Activated T-cell treated with anti-CD3 and anti-CD28 coated beads, Interleukin-2, amount 50 U/mL, for 24 hours (primary cell): Measurements from ENCODE around the gene NPSR1.

Experiments
- DNase-seq: peaks from one replicate; pipeline ENCODE4 v3.0.0-alpha.2; 2020
- H3K27ac Mint-ChIP-seq: 2 replicates; pipeline ENCODE4 v1.8.0; 2020; ENCODE audit warnings: mild to moderate bottlenecking, mixed read lengths
- H3K27me3 Mint-ChIP-seq: 2 replicates; pipeline ENCODE4 v1.8.0; 2020; ENCODE audit warnings: mixed read lengths
- H3K36me3 Mint-ChIP-seq: 2 replicates; pipeline ENCODE4 v1.8.0; 2020; ENCODE audit warnings: low read depth, mixed read lengths
- H3K4me1 Mint-ChIP-seq: 2 replicates; pipeline ENCODE4 v1.8.0; 2020; ENCODE audit warnings: low read depth, mixed read lengths
- H3K4me3 Mint-ChIP-seq: 2 replicates; pipeline ENCODE4 v1.8.0; 2020; ENCODE audit warnings: mild to moderate bottlenecking, moderate library complexity, mixed read lengths
- H3K9me3 Mint-ChIP-seq: 2 replicates; pipeline ENCODE4 v1.8.0; 2020; ENCODE audit warnings: mixed read lengths

NPSR1 gene

GRCh38 chr7:34675749-34676374 is 17.8 kb downstream of the NPSR1 start:
- no peaks in the 10 kb centered on the region for H3K27me3 Mint-ChIP-seq
- H3K4me3 Mint-ChIP-seq, result no peak overlapping the region
- no peaks in the 10 kb centered on the region for H3K9me3 Mint-ChIP-seq
- no peaks in the 10 kb centered on the region for H3K36me3 Mint-ChIP-seq
- no peak overlapping the region for H3K27ac Mint-ChIP-seq
- H3K4me1 Mint-ChIP-seq, result no peaks in the 10 kb centered on the region
- no peak for DNase-seq

DNA sequence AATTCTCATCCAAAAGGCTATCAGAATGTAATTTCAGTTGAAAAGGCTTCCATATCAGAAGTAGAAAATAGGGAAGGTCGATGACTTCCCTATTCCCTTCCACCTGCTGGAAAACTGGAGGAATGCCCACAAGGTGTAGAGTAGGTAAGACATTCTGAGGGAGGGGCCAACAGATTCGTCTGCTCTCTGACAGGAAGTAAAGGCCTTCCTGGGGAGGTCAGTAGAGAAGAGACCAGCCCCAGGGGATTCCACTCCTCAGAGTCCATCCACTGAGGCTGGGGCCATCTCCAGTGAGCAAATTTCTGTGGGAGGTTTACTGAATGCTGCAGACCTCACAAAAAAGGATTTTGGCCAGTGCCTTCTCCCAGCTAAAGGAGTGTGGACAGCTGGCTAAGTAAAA is 19.5 kb downstream of the NPSR1 start:
- no peaks in the 10 kb centered on the region for H3K27me3 Mint-ChIP-seq
- H3K36me3 Mint-ChIP-seq, result no peaks in the 10 kb centered on the region
- no peak overlapping the region for H3K27ac Mint-ChIP-seq
- no peaks in the 10 kb centered on the region for H3K9me3 Mint-ChIP-seq
- DNase-seq, result no peak
- H3K4me3 Mint-ChIP-seq, result no peak overlapping the region
- H3K4me1 Mint-ChIP-seq, result no peaks in the 10 kb centered on the region

DNA sequence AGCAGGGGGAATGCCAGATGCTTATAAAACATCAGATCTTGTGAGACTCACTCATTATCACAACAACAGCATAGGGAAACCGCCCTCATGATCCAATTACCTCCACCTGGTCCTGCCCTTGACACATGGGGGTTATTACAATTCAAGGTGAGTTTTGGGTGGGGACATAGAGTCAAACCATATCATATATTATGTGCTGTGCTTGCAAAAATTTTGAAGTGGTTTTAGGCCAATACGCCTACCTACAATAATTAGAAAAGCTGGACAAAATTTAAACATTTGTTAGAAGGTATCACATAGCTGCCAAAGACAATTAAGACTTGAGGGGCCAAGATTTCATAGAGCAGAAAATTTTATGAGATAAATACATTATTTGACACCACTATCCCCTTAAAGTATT is 29.5 kb downstream of the NPSR1 start:
- Mint-ChIP-seq H3K4me3 (no peak overlapping the region), H3K27ac (no peak overlapping the region)
- DNase-seq, result no peak

DNA sequence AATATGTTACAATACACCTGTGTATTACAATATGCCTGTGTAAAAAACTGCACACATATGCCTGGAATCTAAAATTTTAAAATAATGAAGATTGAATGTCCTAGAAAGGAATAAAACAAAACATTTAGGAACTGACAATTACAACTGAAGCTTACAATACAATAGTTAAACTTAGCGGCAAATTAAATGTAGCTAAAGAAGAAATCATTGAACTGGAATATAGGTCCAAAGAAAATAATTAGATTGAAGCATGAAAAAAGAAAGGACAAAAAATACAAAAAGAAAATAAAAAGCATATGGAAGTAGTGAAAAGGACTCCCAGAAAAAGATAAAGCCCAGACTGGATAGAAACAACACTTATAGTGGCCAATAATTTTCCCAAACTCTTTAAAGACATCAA is 38.4 kb downstream of the NPSR1 start:
- no peak overlapping the region for H3K27ac Mint-ChIP-seq
- H3K4me1 Mint-ChIP-seq, result no peaks in the 10 kb centered on the region
- DNase-seq, result no peak
- H3K27me3 Mint-ChIP-seq, result no peaks in the 10 kb centered on the region
- H3K36me3 Mint-ChIP-seq, result no peaks in the 10 kb centered on the region
- peaks cover 25% of the 10 kb centered on the region for H3K9me3 Mint-ChIP-seq
- H3K4me3 Mint-ChIP-seq, result no peak overlapping the region

More for the DNA sequence above, 29.5 kb downstream of the NPSR1 start:
- Mint-ChIP-seq H3K36me3 (no peaks in the 10 kb centered on the region), H3K27me3 (peaks cover 11% of the 10 kb centered on the region), H3K4me1 (no peaks in the 10 kb centered on the region), H3K9me3 (no peaks in the 10 kb centered on the region)

- Mint-ChIP-seq H3K4me1 (no peaks in the 10 kb centered on the region), H3K27ac (no peak overlapping the region), H3K4me3 (no peak overlapping the region), H3K9me3 (no peaks in the 10 kb centered on the region), H3K27me3 (peaks cover 7% of the 10 kb centered on the region), H3K36me3 (no peaks in the 10 kb centered on the region)
- DNase-seq, result no peak
Observed at GRCh38 chr7:34709771-34710170, 51.8 kb downstream of the NPSR1 start.

DNA sequence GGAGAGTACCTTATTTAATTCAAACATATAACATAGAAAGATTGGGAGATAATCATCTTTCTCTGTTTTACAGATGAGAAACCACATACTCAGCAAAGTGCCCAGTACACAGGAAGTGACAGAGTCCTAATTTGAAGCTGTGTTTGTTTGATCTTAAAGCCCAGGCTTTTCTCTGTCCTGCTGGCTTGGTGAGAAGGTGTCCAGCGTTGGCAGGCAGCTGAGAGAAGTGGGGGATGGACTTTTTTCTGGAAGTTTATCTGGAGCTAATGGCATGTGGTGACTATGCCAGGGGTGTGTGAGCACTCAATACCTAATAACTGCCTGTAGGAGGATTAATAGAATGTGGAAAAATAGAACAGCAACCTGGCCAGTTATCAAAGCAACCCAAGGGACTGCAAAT is 60.8 kb downstream of the NPSR1 start:
- Mint-ChIP-seq H3K36me3 (no peaks in the 10 kb centered on the region), H3K4me1 (peaks cover 22% of the 10 kb centered on the region), H3K4me3 (no peak overlapping the region), H3K9me3 (no peaks in the 10 kb centered on the region), H3K27me3 (no peaks in the 10 kb centered on the region), H3K27ac (no peak overlapping the region)
- DNase-seq, result no peak

DNA sequence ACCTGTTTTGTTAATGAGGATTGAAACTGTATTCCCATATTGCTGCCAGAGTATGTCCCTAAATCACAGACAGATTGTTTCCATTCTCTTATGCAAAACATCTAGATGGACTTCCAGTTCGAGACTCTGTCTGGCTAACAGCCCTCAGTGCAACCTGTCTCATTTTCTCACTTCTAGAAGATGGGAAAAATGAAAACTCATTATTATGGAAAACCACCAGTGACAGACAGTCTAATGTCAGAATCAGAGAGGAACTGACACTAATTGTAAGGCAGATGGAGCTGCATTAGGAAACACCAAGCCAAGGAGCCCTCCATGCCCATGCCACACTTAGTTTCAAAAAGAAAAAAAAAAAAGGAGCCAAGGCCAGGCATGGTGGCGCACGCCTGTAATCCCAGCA is 61.6 kb downstream of the NPSR1 start:
- H3K9me3 Mint-ChIP-seq, result no peaks in the 10 kb centered on the region
- H3K4me1 Mint-ChIP-seq, result peaks cover 30% of the 10 kb centered on the region
- H3K27ac Mint-ChIP-seq, result no peak overlapping the region
- no peak overlapping the region for H3K4me3 Mint-ChIP-seq
- no peaks in the 10 kb centered on the region for H3K36me3 Mint-ChIP-seq
- DNase-seq, result no peak
- no peaks in the 10 kb centered on the region for H3K27me3 Mint-ChIP-seq

DNA sequence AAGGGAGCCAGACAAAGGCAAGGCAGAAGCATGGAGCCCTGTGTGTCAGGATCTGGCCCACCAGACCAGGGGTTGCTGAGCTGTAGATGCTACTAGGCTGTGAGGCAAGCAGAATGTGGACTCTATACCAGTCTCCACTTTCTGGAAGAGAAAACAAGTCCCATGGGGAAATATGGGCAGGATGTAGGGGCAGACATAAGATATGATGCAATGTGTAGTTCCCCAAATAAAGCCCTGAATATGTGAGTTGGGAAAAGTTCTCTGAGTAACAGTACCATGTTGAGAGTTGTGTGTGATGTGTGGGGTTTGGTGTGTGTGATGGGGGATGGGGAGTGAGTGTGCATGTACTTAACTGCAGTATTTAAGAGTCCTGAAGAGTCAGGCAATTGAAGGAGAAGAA is 62.3 kb downstream of the NPSR1 start:
- no peaks in the 10 kb centered on the region for H3K9me3 Mint-ChIP-seq
- no peak overlapping the region for H3K27ac Mint-ChIP-seq
- H3K4me1 Mint-ChIP-seq, result peaks cover 32% of the 10 kb centered on the region
- H3K4me3 Mint-ChIP-seq, result no peak overlapping the region
- DNase-seq, result no peak
- H3K36me3 Mint-ChIP-seq, result no peaks in the 10 kb centered on the region
- no peaks in the 10 kb centered on the region for H3K27me3 Mint-ChIP-seq

GRCh38 chr7:34723338-34723737 is 65.3 kb downstream of the NPSR1 start:
- Mint-ChIP-seq H3K9me3 (no peaks in the 10 kb centered on the region), H3K4me3 (no peak overlapping the region), H3K27me3 (no peaks in the 10 kb centered on the region), H3K27ac (no peak overlapping the region), H3K36me3 (no peaks in the 10 kb centered on the region), H3K4me1 (peaks cover 30% of the 10 kb centered on the region)
- DNase-seq, result no peak

DNA sequence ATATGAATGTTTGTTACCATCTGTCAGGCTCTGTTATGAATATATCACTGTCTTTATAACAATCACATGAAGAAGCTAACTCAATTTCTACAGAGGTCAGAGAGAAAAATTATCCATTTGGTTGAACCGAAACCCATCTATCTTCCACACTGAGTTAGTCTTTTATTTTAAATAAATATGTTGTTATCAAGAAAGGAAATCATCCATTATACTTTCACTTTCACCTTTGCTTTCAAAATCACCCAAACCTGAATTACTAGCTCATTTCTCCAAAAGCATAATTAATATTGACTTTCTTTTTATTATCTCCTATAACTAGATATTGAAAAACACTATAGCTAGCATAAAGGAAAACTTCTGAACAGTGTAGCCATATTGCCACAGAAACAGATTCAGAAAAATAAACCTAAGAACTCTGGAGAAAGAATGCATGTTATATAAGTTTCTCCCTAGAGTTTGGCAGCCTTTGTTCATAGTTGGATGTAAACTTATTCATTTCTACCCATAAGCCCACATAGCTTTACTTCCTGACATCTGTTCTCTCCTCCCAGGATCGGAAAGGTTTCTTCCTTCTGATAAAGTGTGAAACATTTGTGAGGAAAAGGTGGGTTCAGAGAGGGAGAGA is 66.0 kb downstream of the NPSR1 start:
- H3K9me3 Mint-ChIP-seq, result no peaks in the 10 kb centered on the region
- DNase-seq, result no peak
- no peak overlapping the region for H3K27ac Mint-ChIP-seq
- H3K27me3 Mint-ChIP-seq, result no peaks in the 10 kb centered on the region
- H3K4me1 Mint-ChIP-seq, result peaks cover 23% of the 10 kb centered on the region
- H3K36me3 Mint-ChIP-seq, result no peaks in the 10 kb centered on the region
- no peak overlapping the region for H3K4me3 Mint-ChIP-seq

DNA sequence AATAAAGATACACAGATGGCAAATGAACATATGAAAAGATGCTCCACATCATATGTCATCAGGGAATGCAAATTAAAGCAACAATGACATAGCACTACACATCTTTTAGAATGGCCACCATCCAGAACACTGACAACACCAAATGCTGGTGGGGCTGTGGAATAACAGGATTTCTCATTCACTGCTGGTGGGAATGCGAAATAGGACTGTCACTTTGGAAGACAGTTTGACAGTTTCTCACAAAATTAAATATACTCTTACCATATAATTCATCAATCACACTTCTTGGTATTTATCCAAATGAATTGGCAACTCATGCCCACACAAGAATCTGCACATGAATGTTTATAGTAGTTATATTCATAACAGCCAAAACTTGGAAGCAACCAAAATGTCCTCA is 68.2 kb downstream of the NPSR1 start:
- no peaks in the 10 kb centered on the region for H3K9me3 Mint-ChIP-seq
- no peak for DNase-seq
- H3K36me3 Mint-ChIP-seq, result no peaks in the 10 kb centered on the region
- no peak overlapping the region for H3K4me3 Mint-ChIP-seq
- no peaks in the 10 kb centered on the region for H3K27me3 Mint-ChIP-seq
- H3K27ac Mint-ChIP-seq, result no peak overlapping the region
- peaks cover 20% of the 10 kb centered on the region for H3K4me1 Mint-ChIP-seq

DNA sequence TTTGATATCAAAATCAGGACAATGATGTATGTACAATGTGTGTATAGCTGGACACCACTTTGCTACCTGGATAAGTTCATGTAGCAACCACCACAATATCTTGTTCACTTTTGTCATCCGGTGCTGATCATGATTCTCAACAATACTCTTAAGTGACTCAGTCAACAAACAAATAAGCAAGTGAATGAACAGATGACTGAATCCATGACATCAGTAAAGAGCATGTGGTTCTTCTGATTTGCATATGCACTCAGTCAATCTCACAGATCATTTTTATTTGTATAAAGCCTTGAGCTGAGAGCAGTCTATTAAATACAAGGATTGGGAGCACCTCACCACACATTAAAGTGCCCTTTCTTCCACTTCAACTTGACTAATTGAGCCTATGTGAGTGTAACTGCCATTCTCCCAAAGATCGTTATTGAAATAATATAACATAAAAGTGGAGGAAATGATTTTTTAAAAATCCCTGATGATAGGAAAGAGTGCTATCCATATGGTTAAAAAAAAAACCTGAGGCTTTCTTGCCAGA is 69.5 kb downstream of the NPSR1 start:
- Mint-ChIP-seq H3K27me3 (no peaks in the 10 kb centered on the region), H3K36me3 (no peaks in the 10 kb centered on the region), H3K27ac (no peak overlapping the region), H3K4me1 (peaks cover 18% of the 10 kb centered on the region), H3K9me3 (no peaks in the 10 kb centered on the region), H3K4me3 (no peak overlapping the region)
- DNase-seq, result no peak

- Mint-ChIP-seq H3K27me3 (no peaks in the 10 kb centered on the region), H3K4me1 (peaks cover 13% of the 10 kb centered on the region), H3K9me3 (no peaks in the 10 kb centered on the region), H3K27ac (no peak overlapping the region), H3K4me3 (no peak overlapping the region), H3K36me3 (no peaks in the 10 kb centered on the region)
- DNase-seq, result no peak
Observed at GRCh38 chr7:34728156-34728555, 70.1 kb downstream of the NPSR1 start.

DNA sequence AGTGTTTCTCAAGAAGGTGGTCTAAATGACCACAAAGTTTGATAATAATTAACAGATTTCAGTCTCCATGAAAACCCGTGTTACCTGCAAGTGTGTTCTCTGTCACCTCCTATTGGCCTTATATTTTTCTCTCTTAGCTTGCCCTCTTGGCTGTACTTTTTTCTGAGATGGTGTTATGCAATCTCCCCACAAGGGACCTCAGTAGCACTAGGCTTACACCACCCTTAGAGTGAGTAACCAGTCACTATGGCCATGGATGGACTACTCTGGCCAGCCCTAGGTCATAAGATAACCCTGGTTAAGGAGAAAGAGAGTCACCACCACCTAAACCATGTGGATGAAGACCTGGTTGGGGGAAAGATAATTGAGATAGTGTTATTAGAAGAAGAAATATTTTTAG is 76.8 kb downstream of the NPSR1 start:
- H3K36me3 Mint-ChIP-seq, result no peaks in the 10 kb centered on the region
- H3K27me3 Mint-ChIP-seq, result peaks cover 2% of the 10 kb centered on the region
- no peak overlapping the region for H3K27ac Mint-ChIP-seq
- H3K4me1 Mint-ChIP-seq, result no peaks in the 10 kb centered on the region
- no peak overlapping the region for H3K4me3 Mint-ChIP-seq
- DNase-seq, result no peak
- H3K9me3 Mint-ChIP-seq, result no peaks in the 10 kb centered on the region

- Mint-ChIP-seq H3K4me3 (no peak overlapping the region), H3K9me3 (no peaks in the 10 kb centered on the region), H3K36me3 (no peaks in the 10 kb centered on the region), H3K27ac (no peak overlapping the region), H3K27me3 (peaks cover 3% of the 10 kb centered on the region), H3K4me1 (no peaks in the 10 kb centered on the region)
- no peak for DNase-seq
Observed at GRCh38 chr7:34735526-34735925, 77.5 kb downstream of the NPSR1 start.
